ENCODE data around the gene SLC7A14. TPM values are rescaled to one million over a fixed set of nuclear protein-coding genes. Genes with fewer than 3 reads are reported as not detected.

Gene SLC7A14
- total and polyA plus RNA-seq, 2 of the 13 experiments (the other 11 are each of a cell fraction or from before 2014, with no cell fraction given): not detected

DNA sequence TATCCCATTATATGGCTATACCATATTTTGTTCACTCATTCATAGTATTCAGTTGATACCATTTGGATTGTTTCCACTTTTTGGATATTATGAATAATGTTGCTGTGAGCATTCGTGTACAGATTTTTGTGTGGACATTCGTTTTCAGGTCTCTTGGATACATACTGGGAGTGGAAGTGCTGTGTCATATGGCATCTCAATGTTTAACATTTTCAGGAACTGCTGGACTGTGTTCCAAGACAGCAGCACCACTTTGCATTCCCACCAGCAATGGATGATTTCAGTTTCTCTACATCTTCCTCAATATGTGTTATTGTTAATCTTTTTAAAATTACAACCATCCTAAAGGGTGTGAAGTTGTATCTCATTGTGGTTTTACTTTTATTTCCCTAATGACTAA, 34.6 kb downstream of the SLC7A14 start:
- FAIRE-seq (no peak), DNase-seq (ENCODE audit: low spot score) (no peak), ATAC-seq (no peak)
- Histone ChIP-seq H4K20me1 (ENCODE audit: insufficient read depth, low read length) (no peaks in the 10 kb centered on the region), H3K4me3 (replicated peaks in 1 of 3; ENCODE audit: insufficient read depth in 1 of 3, low read depth in 2 of 3, low read length in 3 of 3) (no peak overlapping the region), H3K4me1 (ENCODE audit: insufficient read depth, low read length) (no peaks in the 10 kb centered on the region), H3K79me2 (ENCODE audit: insufficient read depth, low read length) (no peaks in the 10 kb centered on the region), H2AFZ (ENCODE audit: low read length) (no peak overlapping the region), H3K4me2 (ENCODE audit: low read depth, low read length) (no peak overlapping the region), H3K27ac (ENCODE audit: extremely low read length, insufficient read depth, low read length) (no peak overlapping the region), H3K27me3 (ENCODE audit: control insufficient read depth in 1 of 2, insufficient read depth in 2 of 2, low read length in 2 of 2) (no peaks in the 10 kb centered on the region), H3K9me3 (ENCODE audit: low read length) (no peaks in the 10 kb centered on the region), H3K9ac (ENCODE audit: insufficient read depth, low read depth, low read length) (no peak overlapping the region), H3K36me3 (replicated peaks in 1 of 2; ENCODE audit: control insufficient read depth in 1 of 2, insufficient read depth in 2 of 2, low read length in 2 of 2) (no peaks in the 10 kb centered on the region)
- intact Hi-C loops (cut with micrococcal nuclease; ENCODE audit: unreplicated experiment) (no loop called here), in situ Hi-C loops (cut with HindIII; ENCODE audit: extremely low pct_ligation_motif_present, low pct_unique_long_range_greater_than_20kb) (no loop called here)
- WGBS (ENCODE audit: low lambda C conversion rate): 1% methylated on average over 2 of the region's 2 CpGs
- ChIA-PET POLR2A (no interaction called here), CTCF (ENCODE audit: low intra/inter-chr PET ratio, low total read pairs) (no interaction called here)
- TF ChIP-seq MAFK (conservative IDR thresholded peaks at IDR 0.05 in 1 of 2, IDR thresholded peaks at IDR 0.05 in 1 of 2; ENCODE audit: low read length in 2 of 2): no peak
- TF ChIP-seq ZNF205 (CRISPR knock-in tag; IDR thresholded peaks at IDR 0.05): no peak
- TF ChIP-seq TSC22D2 (CRISPR knock-in tag; IDR thresholded peaks at IDR 0.05; ENCODE audit: borderline replicate concordance): no peak
- TF ChIP-seq, protein P1, sequence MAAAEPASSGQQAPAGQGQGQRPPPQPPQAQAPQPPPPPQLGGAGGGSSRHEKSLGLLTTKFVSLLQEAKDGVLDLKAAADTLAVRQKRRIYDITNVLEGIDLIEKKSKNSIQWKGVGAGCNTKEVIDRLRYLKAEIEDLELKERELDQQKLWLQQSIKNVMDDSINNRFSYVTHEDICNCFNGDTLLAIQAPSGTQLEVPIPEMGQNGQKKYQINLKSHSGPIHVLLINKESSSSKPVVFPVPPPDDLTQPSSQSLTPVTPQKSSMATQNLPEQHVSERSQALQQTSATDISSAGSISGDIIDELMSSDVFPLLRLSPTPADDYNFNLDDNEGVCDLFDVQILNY (CRISPR knock-in tag; conservative IDR thresholded peaks at IDR 0.05): no peak
- TF ChIP-seq ZFP36L1 (CRISPR knock-in tag; IDR thresholded peaks at IDR 0.05): no peak
- TF ChIP-seq, protein P2, sequence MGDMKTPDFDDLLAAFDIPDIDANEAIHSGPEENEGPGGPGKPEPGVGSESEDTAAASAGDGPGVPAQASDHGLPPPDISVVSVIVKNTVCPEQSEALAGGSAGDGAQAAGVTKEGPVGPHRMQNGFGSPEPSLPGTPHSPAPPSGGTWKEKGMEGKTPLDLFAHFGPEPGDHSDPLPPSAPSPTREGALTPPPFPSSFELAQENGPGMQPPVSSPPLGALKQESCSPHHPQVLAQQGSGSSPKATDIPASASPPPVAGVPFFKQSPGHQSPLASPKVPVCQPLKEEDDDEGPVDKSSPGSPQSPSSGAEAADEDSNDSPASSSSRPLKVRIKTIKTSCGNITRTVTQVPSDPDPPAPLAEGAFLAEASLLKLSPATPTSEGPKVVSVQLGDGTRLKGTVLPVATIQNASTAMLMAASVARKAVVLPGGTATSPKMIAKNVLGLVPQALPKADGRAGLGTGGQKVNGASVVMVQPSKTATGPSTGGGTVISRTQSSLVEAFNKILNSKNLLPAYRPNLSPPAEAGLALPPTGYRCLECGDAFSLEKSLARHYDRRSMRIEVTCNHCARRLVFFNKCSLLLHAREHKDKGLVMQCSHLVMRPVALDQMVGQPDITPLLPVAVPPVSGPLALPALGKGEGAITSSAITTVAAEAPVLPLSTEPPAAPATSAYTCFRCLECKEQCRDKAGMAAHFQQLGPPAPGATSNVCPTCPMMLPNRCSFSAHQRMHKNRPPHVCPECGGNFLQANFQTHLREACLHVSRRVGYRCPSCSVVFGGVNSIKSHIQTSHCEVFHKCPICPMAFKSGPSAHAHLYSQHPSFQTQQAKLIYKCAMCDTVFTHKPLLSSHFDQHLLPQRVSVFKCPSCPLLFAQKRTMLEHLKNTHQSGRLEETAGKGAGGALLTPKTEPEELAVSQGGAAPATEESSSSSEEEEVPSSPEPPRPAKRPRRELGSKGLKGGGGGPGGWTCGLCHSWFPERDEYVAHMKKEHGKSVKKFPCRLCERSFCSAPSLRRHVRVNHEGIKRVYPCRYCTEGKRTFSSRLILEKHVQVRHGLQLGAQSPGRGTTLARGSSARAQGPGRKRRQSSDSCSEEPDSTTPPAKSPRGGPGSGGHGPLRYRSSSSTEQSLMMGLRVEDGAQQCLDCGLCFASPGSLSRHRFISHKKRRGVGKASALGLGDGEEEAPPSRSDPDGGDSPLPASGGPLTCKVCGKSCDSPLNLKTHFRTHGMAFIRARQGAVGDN (CRISPR knock-in tag; IDR thresholded peaks at IDR 0.05): no peak
- TF ChIP-seq FOXK1 (CRISPR knock-in tag; IDR thresholded peaks at IDR 0.05; ENCODE audit: borderline replicate concordance, low read depth): no peak
- no TSS peak for BruUV-seq (replicated peaks)
